GM12878 (cell line): ENCODE results near the gene TP63. TPM values are rescaled to one million over a fixed set of nuclear protein-coding genes. Genes with fewer than 3 reads are reported as not detected.

ENCODE experiments used
- ATAC-seq: fragments of 200-7000 bp; cut with Tn5 transposase; 3 replicates; pipeline ENCODE4 v1.9.1; 2020; ENCODE audit warnings: mild to moderate bottlenecking, moderate library complexity
- BruUV-seq: library from RNA; stranded (reverse); fragments of 400-500 nt; replicated peaks from 2 replicates; lab custom pipeline; 2021; lab: Mats Ljungman, UMichigan
- CTCF ChIA-PET: fragments of 300-600 bp; sonication (Branson Sonifier 250); formaldehyde crosslinking; extraction: SDS; loops from one replicate; lab custom pipeline; 2021; ENCODE audit warnings: inconsistent platforms; lab: Yijun Ruan, JAX
- POLR2A ChIA-PET: fragments of 350-600 bp; formaldehyde crosslinking; extraction: SDS; loops from one replicate; lab custom pipeline; 2021; ENCODE audit warnings: inconsistent platforms; lab: Charles Lee
- RAD21 ChIA-PET: fragments of 300-600 bp; sonication (Branson Sonifier 250); formaldehyde crosslinking; loops from one replicate; lab custom pipeline; 2023; ENCODE audit warnings: antibody characterized with exemption; ENCODE audit not compliant: unreplicated experiment; lab: Charles Lee
- SMC1A ChIA-PET: fragments of 300-600 bp; sonication (Branson Sonifier 250); formaldehyde crosslinking; loops from one replicate; lab custom pipeline; 2023; ENCODE audit not compliant: unreplicated experiment, uncharacterized antibody; lab: Charles Lee
- DNase-seq: peaks from one replicate; pipeline ENCODE4 v3.0.0-alpha.2; 2011; ENCODE audit warnings: low read depth, low spot score
- FAIRE-seq: peaks from 3 replicates; lab custom pipeline; 2011; peaks lifted over from hg19 to GRCh38; lab: Jason Lieb, UNC
- H2AFZ ChIP-seq: 2 replicates; pipeline ENCODE4 v1.6.0; 2011; ENCODE audit warnings: low read depth, low read length, control low read depth; ENCODE audit not compliant: control insufficient read depth
- H3K27ac ChIP-seq: 2 replicates; pipeline ENCODE4 v1.5.1; 2011; ENCODE audit warnings: control low read depth; ENCODE audit not compliant: control insufficient read depth, insufficient read depth
- H3K27me3 ChIP-seq, 2 experiments: replicated peaks in 1 of 2; 2 replicates each; pipeline versions ENCODE4 v1.6.0 to v1.6.1; 2011; ENCODE audit warnings: low read length in 1 of 2; ENCODE audit not compliant: control insufficient read depth in 2 of 2, insufficient read depth in 2 of 2
- H3K36me3 ChIP-seq, 2 experiments: 2 replicates each; pipeline ENCODE4 v1.5.1; 2011; ENCODE audit warnings: low read length in 1 of 2; ENCODE audit not compliant: control insufficient read depth in 2 of 2, insufficient read depth in 2 of 2
- H3K4me1 ChIP-seq: 2 replicates; pipeline ENCODE4 v1.6.1; 2011; ENCODE audit warnings: mild to moderate bottlenecking, low read length, moderate library complexity, mixed read lengths; ENCODE audit not compliant: control insufficient read depth, insufficient read depth
- H3K4me2 ChIP-seq: 2 replicates; pipeline ENCODE4 v1.6.0; 2011; ENCODE audit warnings: control low read depth; ENCODE audit not compliant: control insufficient read depth, insufficient read depth
- H3K4me3 ChIP-seq: fragments of 200-600 bp; sonication (generic); 2 replicates; pipeline ENCODE4 v1.5.1; 2016
- H3K79me2 ChIP-seq: 2 replicates; pipeline ENCODE4 v1.6.0; 2011; ENCODE audit warnings: low read length; ENCODE audit not compliant: control insufficient read depth, insufficient read depth
- H3K9ac ChIP-seq: 2 replicates; pipeline ENCODE4 v1.8.0; 2011; ENCODE audit warnings: low read length, control low read depth, mixed read lengths; ENCODE audit not compliant: control insufficient read depth, insufficient read depth
- H3K9me3 ChIP-seq: replicated peaks from 3 replicates; pipeline ENCODE4 v1.5.1; 2011; ENCODE audit warnings: mild to moderate bottlenecking, low read length; ENCODE audit not compliant: control insufficient read depth, insufficient read depth
- H4K20me1 ChIP-seq: 2 replicates; pipeline ENCODE4 v1.6.0; 2011; ENCODE audit not compliant: control insufficient read depth, insufficient read depth
- CBX5 ChIP-seq: sonication (generic); IDR thresholded peaks from 2 replicates; pipeline ENCODE4 v1.6.1; 2016; ENCODE audit warnings: low read depth, moderate library complexity, mild to moderate bottlenecking, inconsistent platforms
- DPF2 ChIP-seq: fragments of 450-650 bp; IDR thresholded peaks from 2 replicates; pipeline ENCODE4 v1.6.1; 2017; ENCODE audit warnings: mild to moderate bottlenecking
- EED ChIP-seq: sonication (generic); IDR thresholded peaks from 2 replicates; pipeline ENCODE4 v1.6.1; 2016; ENCODE audit warnings: antibody characterized with exemption, low read depth
- FOS ChIP-seq: IDR thresholded peaks from 3 replicates; pipeline ENCODE4 v1.6.1; 2011; ENCODE audit warnings: borderline replicate concordance; ENCODE audit not compliant: insufficient read length; ENCODE audit errors: extremely low read depth
- MXI1 ChIP-seq: fragments of 150-350 bp; IDR thresholded peaks from 2 replicates; pipeline ENCODE4 v1.6.1; 2011; ENCODE audit warnings: low read depth, mild to moderate bottlenecking, inconsistent platforms, low read length, improper control_type of control experiment
- SREBF1 ChIP-seq: IDR thresholded peaks from 2 replicates; pipeline ENCODE4 v1.6.1; 2012; ENCODE audit warnings: mild to moderate bottlenecking, low read length
- ZNF217 ChIP-seq: fragments of 450-650 bp; IDR thresholded peaks from 2 replicates; pipeline ENCODE4 v1.6.1; 2017; ENCODE audit warnings: antibody characterized with exemption, mild to moderate bottlenecking
- ZNF274 ChIP-seq: IDR thresholded peaks from one replicate; pipeline ENCODE4 v1.8.0; 2011; ENCODE audit not compliant: insufficient read length, insufficient read depth
- WGBS: methylation state at CpG from one replicate; pipeline ENCODE4 v1.1.6; 2016; ENCODE audit warnings: low lambda C conversion rate; ENCODE audit not compliant: insufficient replicate concordance, insufficient coverage; ENCODE audit errors: missing lambda C conversion rate; 5-methylcytosine and 5-hydroxymethylcytosine counted together
- in situ Hi-C: fragments of 300-500 bp; cut with MboI; formaldehyde crosslinking; loops from 9 replicates; pipeline ENCODE4 v1.14.3; 2018; ENCODE audit warnings: mixed read lengths
- intact Hi-C: fragments of 100-400 bp; cut with micrococcal nuclease; formaldehyde crosslinking; loops from one replicate; pipeline ENCODE4 v1.14.2; 2022; ENCODE audit not compliant: unreplicated experiment
- polyA plus RNA-seq, 11 experiments: library from polyadenylated mRNA; depleted of rRNA in 4 of 11; unstranded in 6 of 11; stranded (reverse) in 5 of 11; fragments of >200 nt; fragmentation: Nextera tagmentation in 4 of 11; fragmentation: Illumina TruSeq in 1 of 11; extraction: Ambion mirVana in 4 of 11; extraction: Trizol in 1 of 11; gene quantifications; 1 replicate in 1 of 11; 2 replicates in 10 of 11; pipeline versions ENCODE4 v1.2.1 to v1.2.3, GENCODE V29; 2011 to 2016; ENCODE audit warnings: inconsistent platforms in 2 of 11, missing spikeins in 2 of 11, low read depth in 1 of 11
- total RNA-seq, 4 experiments: library from RNA; depleted of rRNA in 3 of 4; stranded (reverse); fragments of >200 nt in 3 of 4; fragmentation: Illumina TruSeq in 1 of 4; extraction: Trizol in 1 of 4; gene quantifications; 2 replicates each; pipeline versions ENCODE4 v1.2.1 to v1.2.3, GENCODE V29; 2013 to 2021
- TF ChIP-seq, protein P1 (sequence below): fragments of 450-650 bp; IDR thresholded peaks from 2 replicates; pipeline ENCODE4 v1.6.1; 2017; ENCODE audit warnings: mild to moderate bottlenecking, low read depth, inconsistent platforms; ENCODE audit not compliant: poor library complexity, severe bottlenecking
- TF ChIP-seq, protein P2 (sequence below): IDR thresholded peaks from 2 replicates; pipeline ENCODE4 v1.6.1; 2012; ENCODE audit warnings: low read depth, low read length, improper control_type of control experiment

The TP63 gene
- total and polyA plus RNA-seq, 10 of the 15 experiments (the other 5 are each of a cell fraction or from before 2014, with no cell fraction given) = 1.4 to 10.8 (median 6.2) TPM

- TF ChIP-seq SREBF1 (no peak), MXI1 (no peak), CBX5 (no peak), ZNF274 (no peak), EED (no peak), ZNF217 (no peak), FOS (no peak), DPF2 (no peak)
- TF ChIP-seq, protein P1, sequence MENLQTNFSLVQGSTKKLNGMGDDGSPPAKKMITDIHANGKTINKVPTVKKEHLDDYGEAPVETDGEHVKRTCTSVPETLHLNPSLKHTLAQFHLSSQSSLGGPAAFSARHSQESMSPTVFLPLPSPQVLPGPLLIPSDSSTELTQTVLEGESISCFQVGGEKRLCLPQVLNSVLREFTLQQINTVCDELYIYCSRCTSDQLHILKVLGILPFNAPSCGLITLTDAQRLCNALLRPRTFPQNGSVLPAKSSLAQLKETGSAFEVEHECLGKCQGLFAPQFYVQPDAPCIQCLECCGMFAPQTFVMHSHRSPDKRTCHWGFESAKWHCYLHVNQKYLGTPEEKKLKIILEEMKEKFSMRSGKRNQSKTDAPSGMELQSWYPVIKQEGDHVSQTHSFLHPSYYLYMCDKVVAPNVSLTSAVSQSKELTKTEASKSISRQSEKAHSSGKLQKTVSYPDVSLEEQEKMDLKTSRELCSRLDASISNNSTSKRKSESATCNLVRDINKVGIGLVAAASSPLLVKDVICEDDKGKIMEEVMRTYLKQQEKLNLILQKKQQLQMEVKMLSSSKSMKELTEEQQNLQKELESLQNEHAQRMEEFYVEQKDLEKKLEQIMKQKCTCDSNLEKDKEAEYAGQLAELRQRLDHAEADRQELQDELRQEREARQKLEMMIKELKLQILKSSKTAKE = no peak
- TF ChIP-seq, protein P2, sequence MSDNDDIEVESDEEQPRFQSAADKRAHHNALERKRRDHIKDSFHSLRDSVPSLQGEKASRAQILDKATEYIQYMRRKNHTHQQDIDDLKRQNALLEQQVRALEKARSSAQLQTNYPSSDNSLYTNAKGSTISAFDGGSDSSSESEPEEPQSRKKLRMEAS = no peak
- no peak for DNase-seq
- Histone ChIP-seq H3K36me3 (no peaks in the 10 kb centered on the region), H3K9me3 (no peaks in the 10 kb centered on the region; the same call in 2 of the 3 replicates), H3K4me1 (peaks cover 23% of the 10 kb centered on the region; the same call in 1 of the 2 replicates), H4K20me1 (no peaks in the 10 kb centered on the region), H3K27me3 (no peaks in the 10 kb centered on the region), H3K9ac (no peak overlapping the region), H3K4me2 (no peak overlapping the region), H2AFZ (no peak overlapping the region), H3K27ac (no peak overlapping the region), H3K79me2 (no peaks in the 10 kb centered on the region), H3K4me3 (no peak overlapping the region)
- WGBS = 98% methylated on average over 7 of the region's 7 CpGs
- ATAC-seq = no peak
- intact Hi-C loops = no loop called here
- ChIA-PET SMC1A (interaction anchor here (0.7 to 2.3 kb wide), 6 partner anchors 10 to 157 kb away, joined by 3 to 11 read pairs (median 3); no protein-coding TSS in a partner anchor), RAD21 (interaction anchor here (1.9 kb wide), 1 partner anchor 35 kb away, joined by 4 read pairs; no protein-coding TSS in a partner anchor), POLR2A (interaction anchor here (1.3 kb wide), 1 partner anchor 9 kb away, joined by 3 read pairs; no protein-coding TSS in a partner anchor), CTCF (interaction anchor here (1.1 to 1.4 kb wide), 2 partner anchors 10 to 350 kb away, joined by 3 read pairs; no protein-coding TSS in a partner anchor)
- in situ Hi-C loops = no loop called here
- no TSS peak for BruUV-seq
- no peak for FAIRE-seq
These were observed 8.6 kb upstream of the TP63 start for GRCh38 chr3:189622629-189623028.
